Thyroid gland (tissue), 4 donors: ENCODE data around the gene THOC7. TPM values are rescaled to one million over a fixed set of nuclear protein-coding genes. Genes with fewer than 3 reads are reported as not detected.

Source experiments
- DNase-seq, 2 donors: peaks; one replicate each; pipeline ENCODE4 v3.0.0-alpha.2; 2019
- H3K27ac ChIP-seq, 3 donors: fragments of 200-600 bp; sonication (generic); 1 replicate in 2 of 3; 2 replicates in 1 of 3; pipeline ENCODE4 v1.5.1; 2016 to 2019; ENCODE audit warnings: mild to moderate bottlenecking in 1 of 3, moderate library complexity in 1 of 3
- H3K27me3 ChIP-seq: fragments of 200-600 bp; sonication (generic); one replicate; pipeline ENCODE4 v1.5.1; 2019
- H3K36me3 ChIP-seq, 2 donors: fragments of 200-600 bp; sonication (generic); one replicate each; pipeline ENCODE4 v1.5.1; 2016 to 2019
- H3K4me1 ChIP-seq, 2 donors: fragments of 200-600 bp; sonication (generic); one replicate each; pipeline ENCODE4 v1.5.1; 2017 to 2019
- H3K4me3 ChIP-seq, 3 donors: fragments of 200-600 bp; sonication (generic); replicated peaks in 1 of 3; 1 replicate in 2 of 3; 2 replicates in 1 of 3; pipeline ENCODE4 v1.5.1; 2016; ENCODE audit warnings: mild to moderate bottlenecking in 1 of 3
- H3K9me3 ChIP-seq: fragments of 200-600 bp; sonication (generic); one replicate; pipeline ENCODE4 v1.5.1; 2017
- CTCF ChIP-seq, 6 experiments: fragments of 200-600 bp in 3 of 6; fragments of 450-650 bp in 3 of 6; sonication (generic) in 3 of 6; IDR thresholded peaks; one replicate each; pipeline ENCODE4 v1.5.1; 2016 to 2019; ENCODE audit warnings: antibody characterized with exemption in 6 of 6, mild to moderate bottlenecking in 2 of 6, inconsistent platforms in 1 of 6, moderate library complexity in 1 of 6
- POLR2A ChIP-seq, 2 donors: fragments of 450-650 bp; IDR thresholded peaks; one replicate each; pipeline ENCODE4 v1.6.1; 2017; ENCODE audit warnings: antibody characterized with exemption in 2 of 2, mild to moderate bottlenecking in 2 of 2, moderate library complexity in 1 of 2
- WGBS, 2 donors: methylation state at CpG; one replicate each; pipeline ENCODE4 v1.1.5; 2017; 5-methylcytosine and 5-hydroxymethylcytosine counted together
- intact Hi-C: fragments of 100-400 bp; cut with DNase I; formaldehyde crosslinking; loops from one replicate; pipeline ENCODE4 v1.15.1; 2023
- total RNA-seq, 4 donors: library from RNA; depleted of rRNA; stranded (reverse); fragments of >200 nt; gene quantifications; one replicate each; pipeline ENCODE4 v1.2.3, GENCODE V29; 2016

The THOC7 gene
- total RNA-seq, 4 donors from 2014 or later, result 39.7 to 80.9 (median 43.1) TPM

GRCh38 chr3:63855333-63855940 is 8.2 kb downstream of the THOC7 start:
- Histone ChIP-seq H3K36me3 (no peaks in the 10 kb centered on the region), H3K27ac (no peak overlapping the region), H3K4me3 (no peak overlapping the region), H3K27me3 (no peaks in the 10 kb centered on the region), H3K4me1 (peaks cover 0 to 5% of the 10 kb centered on the region in 2 donors), H3K9me3 (no peaks in the 10 kb centered on the region)
- 66 to 72% methylated on average over 1 of the region's 1 CpG for WGBS, 2 donors
- TF ChIP-seq CTCF (IDR thresholded peaks at IDR 0.05) (no peak), POLR2A (IDR thresholded peaks at IDR 0.05) (no peak)
- intact Hi-C loops, result no loop called here
- DNase-seq, result no peak

GRCh38 chr3:63853106-63853505 is 10.5 kb downstream of the THOC7 start:
- DNase-seq, result peak; percentile 12 to 33
- H3K4me1 ChIP-seq, result peaks cover 0 to 2% of the 10 kb centered on the region in 2 donors
- H3K36me3 ChIP-seq, result no peaks in the 10 kb centered on the region
- TF ChIP-seq CTCF (IDR thresholded peaks at IDR 0.05) (no peak), POLR2A (IDR thresholded peaks at IDR 0.05) (no peak)
- no peak overlapping the region for H3K4me3 ChIP-seq
- no peak overlapping the region for H3K27ac ChIP-seq
- H3K27me3 ChIP-seq, result no peaks in the 10 kb centered on the region
- intact Hi-C loops, result no loop called here
- 91 to 92% methylated on average over 4 of the region's 4 CpGs for WGBS, 2 donors
- no peaks in the 10 kb centered on the region for H3K9me3 ChIP-seq

- no peak for DNase-seq
- TF ChIP-seq POLR2A (IDR thresholded peaks at IDR 0.05), result no peak
- TF ChIP-seq CTCF (IDR thresholded peaks at IDR 0.05), result no peak
- 96% methylated on average over 3 of the region's 3 CpGs for WGBS, 2 donors
- Histone ChIP-seq H3K27me3 (no peaks in the 10 kb centered on the region), H3K9me3 (no peaks in the 10 kb centered on the region), H3K4me3 (no peak overlapping the region), H3K27ac (no peak overlapping the region), H3K4me1 (peaks cover 13 to 15% of the 10 kb centered on the region in 2 donors), H3K36me3 (no peaks in the 10 kb centered on the region)
- intact Hi-C loops, result no loop called here
Observed at GRCh38 chr3:63851287-63851686, 12.3 kb downstream of the THOC7 start.

- Histone ChIP-seq H3K27me3 (no peaks in the 10 kb centered on the region), H3K4me1 (peaks cover 13 to 15% of the 10 kb centered on the region in 2 donors), H3K27ac (no peak overlapping the region), H3K36me3 (no peaks in the 10 kb centered on the region), H3K4me3 (no peak overlapping the region), H3K9me3 (no peaks in the 10 kb centered on the region)
- intact Hi-C loops, result no loop called here
- TF ChIP-seq CTCF (IDR thresholded peaks at IDR 0.05) (no peak), POLR2A (IDR thresholded peaks at IDR 0.05) (no peak)
- 95 to 96% methylated on average over 4 of the region's 4 CpGs for WGBS, 2 donors
- DNase-seq, result no peak
Observed at GRCh38 chr3:63849175-63849574, 14.4 kb downstream of the THOC7 start.

GRCh38 chr3:63847718-63848450 is 15.7 kb downstream of the THOC7 start:
- peaks cover 13 to 15% of the 10 kb centered on the region in 2 donors for H3K4me1 ChIP-seq
- TF ChIP-seq CTCF (IDR thresholded peaks at IDR 0.05) (no peak), POLR2A (IDR thresholded peaks at IDR 0.05) (no peak)
- intact Hi-C loops, result no loop called here
- no peaks in the 10 kb centered on the region for H3K27me3 ChIP-seq
- H3K36me3 ChIP-seq, result no peaks in the 10 kb centered on the region
- no peak overlapping the region for H3K4me3 ChIP-seq
- DNase-seq, result peak; percentile 61 to 63
- 66 to 83% methylated on average over 1 of the region's 1 CpG for WGBS, 2 donors
- no peaks in the 10 kb centered on the region for H3K9me3 ChIP-seq
- H3K27ac ChIP-seq, result peak overlapping the region in 2 of 3 donors; percentile 1 to 30
